HEK293T (cell line): ENCODE results near the gene SERINC1.
"Not testable (repeated sequence)": the region's sequence is repeated elsewhere in the genome, so short reads cannot be mapped to it uniquely, and the experiment has no call there.

Experiments
- ARNT ChIP-seq: fragments of 450-650 bp; IDR thresholded peaks from 2 replicates; pipeline ENCODE4 v1.6.1; 2017; ENCODE audit warnings: mild to moderate bottlenecking
- BHLHE40 ChIP-seq: fragments of 450-650 bp; IDR thresholded peaks from 2 replicates; pipeline ENCODE4 v1.6.1; 2016; ENCODE audit warnings: mild to moderate bottlenecking, moderate library complexity, borderline replicate concordance
- ELF4 ChIP-seq: fragments of 450-650 bp; IDR thresholded peaks from 2 replicates; pipeline ENCODE4 v1.6.1; 2017; ENCODE audit warnings: antibody characterized with exemption
- FOXA1 ChIP-seq: fragments of 450-650 bp; IDR thresholded peaks from 2 replicates; pipeline ENCODE4 v1.6.1; 2016; ENCODE audit warnings: mild to moderate bottlenecking
- FOXM1 ChIP-seq: fragments of 450-650 bp; IDR thresholded peaks from 2 replicates; pipeline ENCODE4 v1.6.1; 2017; ENCODE audit warnings: mild to moderate bottlenecking, borderline replicate concordance
- HDGF ChIP-seq: fragments of 450-650 bp; IDR thresholded peaks from 2 replicates; pipeline ENCODE4 v1.6.1; 2017; ENCODE audit warnings: antibody characterized with exemption, borderline replicate concordance
- L3MBTL2 ChIP-seq: fragments of 450-650 bp; conservative IDR thresholded peaks from 2 replicates; pipeline ENCODE4 v1.6.1; 2016; ENCODE audit warnings: mild to moderate bottlenecking
- NFRKB ChIP-seq: fragments of 450-650 bp; IDR thresholded peaks from 2 replicates; pipeline ENCODE4 v1.6.1; 2016; ENCODE audit warnings: mild to moderate bottlenecking, moderate library complexity
- PKNOX1 ChIP-seq: fragments of 450-650 bp; IDR thresholded peaks from 2 replicates; pipeline ENCODE4 v1.6.1; 2016
- SP1 ChIP-seq: fragments of 450-650 bp; IDR thresholded peaks from 2 replicates; pipeline ENCODE4 v1.6.1; 2017

- TF ChIP-seq PKNOX1, BHLHE40, NFRKB, HDGF, ARNT, L3MBTL2, FOXM1, ELF4, SP1, FOXA1: not testable (repeated sequence)
Observed at GRCh38 chr6:122505170-122505569, 33.6 kb upstream of the SERINC1 start.
